CD14-positive monocyte (primary cell): Measurements from ENCODE around the gene EDRF1. TPM values are rescaled to one million over a fixed set of nuclear protein-coding genes. Genes with fewer than 3 reads are reported as not detected.

Experiments used
- DNase-seq, 3 donors: peaks; one replicate each; pipeline ENCODE4 v3.0.0-alpha.2; 2011 to 2022
- H2AFZ ChIP-seq: 2 replicates; pipeline ENCODE4 v1.6.0; 2012; ENCODE audit warnings: mild to moderate bottlenecking, low read depth, low read length, inconsistent platforms; ENCODE audit not compliant: insufficient read depth, poor library complexity, severe bottlenecking
- H3K27ac ChIP-seq, 2 donors: 1 replicate in 1 of 2; 2 replicates in 1 of 2; pipeline ENCODE4 v1.5.1; 2012 to 2013; ENCODE audit warnings: low read length in 2 of 2, control low read depth in 1 of 2, inconsistent platforms in 1 of 2, low read depth in 1 of 2, mild to moderate bottlenecking in 1 of 2
- H3K27me3 ChIP-seq, 2 donors: one replicate each; pipeline versions ENCODE4 v1.6.0 to v1.6.1; 2011 to 2013; ENCODE audit warnings: low read length in 2 of 2; ENCODE audit not compliant: control insufficient read depth in 2 of 2, insufficient read depth in 2 of 2
- H3K36me3 ChIP-seq, 2 donors: replicated peaks in 1 of 2; 1 replicate in 1 of 2; 2 replicates in 1 of 2; pipeline versions ENCODE4 v1.5.1 to v1.6.1; 2012 to 2013; ENCODE audit warnings: low read length in 2 of 2, control low read depth in 1 of 2, inconsistent platforms in 1 of 2, mild to moderate bottlenecking in 1 of 2; ENCODE audit not compliant: insufficient read depth in 2 of 2, control insufficient read depth in 1 of 2
- H3K4me1 ChIP-seq, 2 donors: 1 replicate in 1 of 2; 2 replicates in 1 of 2; pipeline versions ENCODE4 v1.5.1 to v1.6.1; 2012 to 2013; ENCODE audit warnings: low read length in 2 of 2, control low read depth in 1 of 2, inconsistent platforms in 1 of 2, mild to moderate bottlenecking in 1 of 2, moderate library complexity in 1 of 2; ENCODE audit not compliant: insufficient read depth in 2 of 2, control insufficient read depth in 1 of 2
- H3K4me2 ChIP-seq: replicated peaks from 2 replicates; pipeline ENCODE3; 2012; ENCODE audit warnings: low read length, moderate library complexity, mild to moderate bottlenecking; ENCODE audit not compliant: poor library complexity, severe bottlenecking; ENCODE audit errors: extremely low read depth
- H3K4me3 ChIP-seq, 3 experiments: fragments of 200-600 bp in 1 of 3; sonication (generic) in 1 of 3; replicated peaks in 1 of 3; 1 replicate in 2 of 3; 2 replicates in 1 of 3; pipeline ENCODE4 v1.5.1; 2011 to 2013; ENCODE audit warnings: low read length in 3 of 3, mild to moderate bottlenecking in 3 of 3, control low read depth in 2 of 3, low read depth in 2 of 3, inconsistent platforms in 1 of 3, moderate library complexity in 1 of 3
- H3K79me2 ChIP-seq: 2 replicates; pipeline ENCODE4 v1.6.0; 2012; ENCODE audit warnings: mild to moderate bottlenecking, control low read depth, inconsistent platforms, low read length, moderate library complexity; ENCODE audit not compliant: insufficient read depth
- H3K9ac ChIP-seq: 2 replicates; pipeline ENCODE4 v1.6.0; 2017; ENCODE audit warnings: low read length, mild to moderate bottlenecking; ENCODE audit not compliant: insufficient read depth, poor library complexity, severe bottlenecking
- H3K9me3 ChIP-seq, 2 donors: replicated peaks in 1 of 2; 1 replicate in 1 of 2; 2 replicates in 1 of 2; pipeline versions ENCODE4 v1.5.1 to v1.6.1; 2012 to 2013; ENCODE audit warnings: low read length in 2 of 2, control low read depth in 1 of 2; ENCODE audit not compliant: control insufficient read depth in 1 of 2, insufficient read depth in 1 of 2
- H4K20me1 ChIP-seq: 2 replicates; pipeline ENCODE4 v1.6.0; 2012; ENCODE audit warnings: mild to moderate bottlenecking, low read length, control low read depth, moderate library complexity; ENCODE audit not compliant: insufficient read depth
- H3K27ac Mint-ChIP-seq, 7 donors: one replicate each; pipeline ENCODE4 v1.8.0; 2020; ENCODE audit warnings: mild to moderate bottlenecking in 7 of 7, mixed read lengths in 7 of 7, moderate library complexity in 6 of 7, inconsistent platforms in 2 of 7
- H3K27me3 Mint-ChIP-seq, 3 donors: one replicate each; pipeline ENCODE4 v1.8.0; 2021 to 2022; ENCODE audit warnings: low read depth in 3 of 3, mild to moderate bottlenecking in 3 of 3, mixed read lengths in 3 of 3, moderate library complexity in 3 of 3, inconsistent platforms in 1 of 3
- H3K36me3 Mint-ChIP-seq, 2 donors: one replicate each; pipeline ENCODE4 v1.8.0; 2020; ENCODE audit warnings: mixed read lengths in 2 of 2, inconsistent platforms in 1 of 2, mild to moderate bottlenecking in 1 of 2
- H3K4me1 Mint-ChIP-seq: one replicate; pipeline ENCODE4 v1.8.0; 2020; ENCODE audit warnings: mild to moderate bottlenecking, mixed read lengths
- H3K4me3 Mint-ChIP-seq, 2 donors: one replicate each; pipeline ENCODE4 v1.8.0; 2020; ENCODE audit warnings: mild to moderate bottlenecking in 2 of 2, mixed read lengths in 2 of 2, moderate library complexity in 1 of 2
- H3K9me3 Mint-ChIP-seq, 7 donors: one replicate each; pipeline ENCODE4 v1.8.0; 2020 to 2022; ENCODE audit warnings: mixed read lengths in 7 of 7, mild to moderate bottlenecking in 6 of 7, moderate library complexity in 6 of 7, inconsistent platforms in 2 of 7
- CTCF ChIP-seq: fragments of 200-600 bp; IDR thresholded peaks from one replicate; pipeline ENCODE4 v1.8.0; 2022; ENCODE audit warnings: antibody characterized with exemption, mild to moderate bottlenecking
- WGBS: methylation state at CpG from one replicate; pipeline ENCODE4 v1.1.5; 2013; ENCODE audit warnings: missing lambda C conversion rate; ENCODE audit not compliant: insufficient coverage; 5-methylcytosine and 5-hydroxymethylcytosine counted together
- intact Hi-C, 2 donors: fragments of 100-400 bp; cut with micrococcal nuclease; formaldehyde crosslinking; loops; one replicate each; pipeline versions ENCODE4 v1.15.0 to v1.15.1; 2023
- polyA plus RNA-seq, 3 donors: library from polyadenylated mRNA; depleted of rRNA in 1 of 3; unstranded in 2 of 3; stranded (reverse) in 1 of 3; fragments of 300-500 nt in 2 of 3; fragments of >200 nt in 1 of 3; fragmentation: Illumina TruSeq in 2 of 3; gene quantifications; 1 replicate in 2 of 3; 2 replicates in 1 of 3; pipeline ENCODE4 v1.2.3, GENCODE V29; 2012 to 2021

Gene EDRF1
- polyA plus RNA-seq, 3 donors: 4.6 to 21.4 (median 5.3) TPM

GRCh38 chr10:125778556-125778955, 59.0 kb downstream of the EDRF1 start:
- Mint-ChIP-seq H3K9me3 (peaks cover 0 to 6% (median 2%) of the 10 kb centered on the region in 7 donors), H3K27ac (peak overlapping the region in 1 of 7 donors; percentile 33), H3K36me3 (no peaks in the 10 kb centered on the region), H3K27me3 (peaks cover 6 to 13% (median 7%) of the 10 kb centered on the region in 3 donors), H3K4me1 (no peaks in the 10 kb centered on the region), H3K4me3 (no peak overlapping the region)
- intact Hi-C loops: no loop called here
- Histone ChIP-seq H3K27ac (no peak overlapping the region), H3K79me2 (no peaks in the 10 kb centered on the region), H3K4me3 (no peak overlapping the region), H2AFZ (no peak overlapping the region), H3K4me2 (no peak overlapping the region), H4K20me1 (no peaks in the 10 kb centered on the region), H3K36me3 (no peaks in the 10 kb centered on the region), H3K27me3 (no peaks in the 10 kb centered on the region), H3K4me1 (no peaks in the 10 kb centered on the region), H3K9ac (no peak overlapping the region), H3K9me3 (no peaks in the 10 kb centered on the region)
- WGBS: 80% methylated on average over 2 of the region's 5 CpGs
- TF ChIP-seq CTCF: no peak
- DNase-seq: no peak

- H3K27me3 ChIP-seq: no peaks in the 10 kb centered on the region
- no peaks in the 10 kb centered on the region for H3K9me3 ChIP-seq
- H3K79me2 ChIP-seq: no peaks in the 10 kb centered on the region
- H2AFZ ChIP-seq: no peak overlapping the region
- TF ChIP-seq CTCF: no peak
- H3K4me3 ChIP-seq: no peak overlapping the region
- no peaks in the 10 kb centered on the region for H3K36me3 Mint-ChIP-seq
- no peaks in the 10 kb centered on the region for H4K20me1 ChIP-seq
- no peak overlapping the region for H3K4me2 ChIP-seq
- WGBS: 84% methylated on average over 4 of the region's 10 CpGs
- H3K9ac ChIP-seq: no peak overlapping the region
- intact Hi-C loops: no loop called here
- no peak for DNase-seq
- H3K27me3 Mint-ChIP-seq: peaks cover 3 to 7% (median 6%) of the 10 kb centered on the region in 3 donors
- no peak overlapping the region for H3K4me3 Mint-ChIP-seq
- no peak overlapping the region for H3K27ac ChIP-seq
- H3K9me3 Mint-ChIP-seq: peaks cover 0 to 3% (median 2%) of the 10 kb centered on the region in 7 donors
- H3K4me1 Mint-ChIP-seq: peaks cover 2% of the 10 kb centered on the region
- H3K36me3 ChIP-seq: no peaks in the 10 kb centered on the region
- H3K27ac Mint-ChIP-seq: no peak overlapping the region
- no peaks in the 10 kb centered on the region for H3K4me1 ChIP-seq
Observed at GRCh38 chr10:125779403-125780327, 60.2 kb downstream of the EDRF1 start.
